Measurements from ENCODE around the gene HS3ST3B1.

DNA sequence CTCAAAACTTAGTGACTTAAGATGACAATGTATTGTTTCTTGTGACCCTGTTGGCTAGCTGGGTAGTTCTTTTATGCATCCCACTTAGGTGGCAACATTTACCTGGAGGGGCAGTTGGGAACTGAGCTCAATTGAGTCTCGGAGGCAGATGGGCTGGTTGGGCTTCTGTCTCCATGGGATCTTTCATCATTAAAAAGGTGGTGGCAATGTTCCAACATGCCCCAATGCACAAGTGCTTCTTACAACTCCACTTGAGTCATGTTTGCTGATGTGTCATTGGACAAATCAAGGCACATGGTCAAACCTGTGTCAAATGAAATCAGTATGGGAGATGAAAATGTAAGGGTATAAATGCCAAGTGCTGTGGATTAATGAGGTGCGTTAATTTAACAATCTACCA is 11.7 kb upstream of the HS3ST3B1 start:
- TF ChIP-seq, protein P1, sequence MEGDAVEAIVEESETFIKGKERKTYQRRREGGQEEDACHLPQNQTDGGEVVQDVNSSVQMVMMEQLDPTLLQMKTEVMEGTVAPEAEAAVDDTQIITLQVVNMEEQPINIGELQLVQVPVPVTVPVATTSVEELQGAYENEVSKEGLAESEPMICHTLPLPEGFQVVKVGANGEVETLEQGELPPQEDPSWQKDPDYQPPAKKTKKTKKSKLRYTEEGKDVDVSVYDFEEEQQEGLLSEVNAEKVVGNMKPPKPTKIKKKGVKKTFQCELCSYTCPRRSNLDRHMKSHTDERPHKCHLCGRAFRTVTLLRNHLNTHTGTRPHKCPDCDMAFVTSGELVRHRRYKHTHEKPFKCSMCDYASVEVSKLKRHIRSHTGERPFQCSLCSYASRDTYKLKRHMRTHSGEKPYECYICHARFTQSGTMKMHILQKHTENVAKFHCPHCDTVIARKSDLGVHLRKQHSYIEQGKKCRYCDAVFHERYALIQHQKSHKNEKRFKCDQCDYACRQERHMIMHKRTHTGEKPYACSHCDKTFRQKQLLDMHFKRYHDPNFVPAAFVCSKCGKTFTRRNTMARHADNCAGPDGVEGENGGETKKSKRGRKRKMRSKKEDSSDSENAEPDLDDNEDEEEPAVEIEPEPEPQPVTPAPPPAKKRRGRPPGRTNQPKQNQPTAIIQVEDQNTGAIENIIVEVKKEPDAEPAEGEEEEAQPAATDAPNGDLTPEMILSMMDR (conservative IDR thresholded peaks at IDR 0.05; ENCODE audit: low read depth, low read length), result no peak
- TF ChIP-seq EZH2 (IDR thresholded peaks at IDR 0.05; ENCODE audit: low read length, unreplicated experiment) (no peak), EZH2phosphoT487 (IDR thresholded peaks at IDR 0.05; ENCODE audit: borderline replicate concordance, low read length) (no peak)
